ENCODE data around the gene GPR84.

The GPR84 gene

DNA sequence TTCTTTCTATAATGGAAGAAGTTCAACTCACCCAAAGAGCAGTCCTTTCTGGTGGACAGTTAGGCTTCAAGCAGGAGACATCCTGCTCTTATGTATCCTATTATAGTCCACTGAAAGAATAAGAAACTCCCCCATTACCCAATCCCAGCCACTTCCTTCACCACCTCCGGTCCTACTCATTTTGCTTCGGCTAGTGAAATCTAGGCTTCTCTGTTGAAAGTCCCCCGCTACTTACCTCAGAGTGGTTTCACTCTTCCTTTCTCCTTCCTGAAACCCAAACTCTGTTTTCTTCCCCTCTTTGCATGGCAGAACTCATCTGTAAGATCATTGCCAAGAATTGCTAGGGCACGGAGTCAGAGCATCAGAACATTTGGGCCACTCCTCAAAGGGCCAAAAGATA, at the start of gene GPR84:
Gene GPR84 (minus strand): TSS at position 74 of the 400 bp plus-strand sequence. CDS start 635 bp downstream, outside the sequence.
- DNase-seq (ENCODE audit: low read depth in 3 of 3, low spot score in 1 of 3) = no peak

GRCh38 chr12:54413284-54414190, 49.3 kb upstream of the GPR84 start:
- peak in 2 of 3 donors; percentile 54 to 75 for DNase-seq (ENCODE audit: low read depth in 3 of 3, low spot score in 1 of 3)

DNA sequence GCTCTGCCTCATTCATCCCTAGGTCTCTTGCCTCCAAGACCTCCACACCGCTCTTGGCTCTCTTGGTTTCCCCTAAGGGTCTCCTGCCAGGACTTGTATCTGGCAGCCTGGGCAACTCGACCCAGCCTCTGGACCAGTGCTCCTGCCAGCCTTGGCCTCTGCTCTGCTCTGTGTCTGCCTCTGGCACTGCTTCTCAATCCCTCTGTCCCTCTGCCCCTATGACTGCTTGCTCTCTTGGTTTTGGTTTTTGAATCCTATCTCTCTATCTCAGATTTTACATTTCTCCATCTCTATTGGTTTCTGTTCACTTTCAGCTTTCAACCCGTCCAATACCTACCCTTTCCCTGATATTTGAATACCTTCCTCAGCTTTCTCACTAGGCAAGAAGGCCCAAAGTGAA, 48.5 kb upstream of the GPR84 start:
- no peak for DNase-seq (ENCODE audit: low read depth in 3 of 3, low spot score in 1 of 3)

DNA sequence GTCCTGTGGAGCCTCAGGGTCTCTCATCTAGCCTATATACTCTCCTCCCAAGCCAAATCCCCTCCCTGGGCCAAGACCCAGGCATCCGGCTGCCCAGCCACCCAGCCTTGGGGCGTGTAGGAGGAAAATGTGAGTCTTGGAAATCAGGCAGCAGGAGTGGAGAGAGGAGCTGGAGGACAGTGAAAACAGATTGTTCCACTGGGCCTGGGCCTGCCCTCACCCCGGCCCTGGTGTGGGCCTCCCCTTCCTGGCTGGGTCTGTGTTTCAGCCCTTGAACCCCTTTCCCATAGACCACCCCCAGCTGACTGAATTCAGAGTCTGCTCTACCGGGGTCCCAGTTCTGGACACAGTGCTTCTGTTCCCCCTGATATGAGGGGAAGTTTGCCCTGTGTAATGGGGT, 48.1 kb upstream of the GPR84 start:
- no peak for DNase-seq (ENCODE audit: low read depth in 3 of 3, low spot score in 1 of 3)

DNA sequence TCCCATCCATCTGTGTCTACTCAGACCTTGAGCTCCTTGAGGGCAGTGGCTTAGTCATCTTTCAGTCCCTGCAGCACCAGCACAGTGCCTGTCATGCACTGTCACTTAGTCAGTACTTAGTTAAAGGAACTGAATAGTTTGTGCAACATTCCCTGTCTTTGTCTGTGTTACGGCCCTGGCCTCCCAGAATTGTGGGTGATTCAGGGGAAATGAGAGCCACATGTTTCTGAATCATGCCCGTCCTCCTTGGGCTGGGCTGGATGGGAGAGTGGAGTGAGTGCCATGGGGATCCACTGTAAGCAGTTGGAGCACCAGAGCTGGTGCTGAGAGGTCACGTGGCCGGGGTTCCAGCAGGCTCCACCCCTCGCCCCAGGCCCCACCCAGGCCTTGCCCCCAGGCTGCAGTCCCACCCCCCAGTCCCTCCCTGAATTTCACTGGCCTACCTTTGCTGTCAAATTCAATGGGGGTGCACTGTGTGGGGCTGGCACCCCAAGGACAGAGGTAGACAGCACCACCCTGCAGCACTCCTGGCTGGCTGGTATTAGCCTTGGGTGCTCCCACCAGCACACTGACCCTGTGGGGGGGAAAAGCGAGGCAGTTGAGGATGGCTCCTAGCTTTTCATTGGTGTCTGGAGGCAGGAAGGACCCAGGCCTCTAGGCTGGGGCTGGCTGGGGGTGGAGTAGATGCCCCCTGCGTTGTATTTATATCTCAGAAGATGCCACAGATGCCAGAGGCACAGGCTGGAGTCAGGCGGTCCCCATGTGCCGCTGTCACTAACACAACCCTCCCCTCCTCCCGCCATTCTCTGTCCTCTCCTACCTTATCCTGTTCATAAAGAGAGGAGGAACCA, 47.3 kb upstream of the GPR84 start:
- DNase-seq (ENCODE audit: low read depth in 3 of 3, low spot score in 1 of 3) = no peak

DNA sequence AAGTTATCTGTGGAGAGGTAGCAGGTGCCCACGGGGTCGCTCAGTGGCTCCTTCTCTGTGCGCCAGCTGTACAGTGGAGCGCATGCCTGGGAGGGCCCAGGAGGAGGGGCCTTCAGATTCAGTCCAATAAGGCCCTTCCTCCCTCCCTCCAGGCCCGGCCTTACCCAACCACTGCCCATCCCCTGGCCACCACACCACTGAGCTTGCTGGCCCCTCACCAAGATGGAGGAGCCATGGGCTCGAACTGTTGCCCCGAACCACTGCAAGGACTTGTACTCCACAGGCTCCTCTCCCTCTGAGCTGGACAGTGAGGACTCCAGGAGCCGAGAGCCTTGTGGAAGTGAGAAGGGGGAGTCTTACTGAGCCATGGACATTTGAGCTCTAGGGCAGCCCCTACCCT, 45.0 kb upstream of the GPR84 start:
- no peak for DNase-seq (ENCODE audit: low read depth in 3 of 3, low spot score in 1 of 3)

DNA sequence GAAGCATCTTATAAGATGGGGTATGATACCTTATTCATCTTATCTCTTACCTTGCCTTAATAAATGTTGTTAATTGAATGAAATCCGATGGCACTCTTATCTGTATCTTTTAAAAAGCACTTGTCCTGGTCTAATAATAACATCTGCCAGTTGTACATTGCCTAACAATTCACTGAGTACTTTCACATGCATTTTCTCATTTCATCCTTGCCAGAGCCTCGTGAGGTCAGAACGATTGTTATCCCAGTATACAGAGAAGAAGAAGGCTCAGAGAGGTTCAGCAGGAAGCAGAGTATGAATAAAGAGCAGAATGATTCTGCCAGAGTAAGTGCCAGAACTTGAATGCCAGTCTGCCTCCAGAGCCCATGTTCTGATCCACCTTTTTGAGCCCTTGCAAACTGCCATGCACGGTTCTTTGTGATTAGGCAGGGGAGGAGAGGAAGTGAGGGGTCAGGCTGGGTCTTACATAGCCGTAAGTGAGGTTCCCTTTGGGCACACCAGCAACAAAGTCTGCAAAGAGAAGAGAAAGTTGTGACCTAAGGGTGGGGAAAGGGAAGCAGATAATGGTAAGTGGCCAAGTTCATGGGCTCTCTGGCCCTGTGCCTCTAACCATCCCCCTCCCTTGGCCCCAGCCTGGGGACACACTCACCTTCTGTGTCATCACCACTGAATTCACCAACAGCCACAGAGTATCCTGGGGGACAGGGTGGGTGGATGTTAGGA, 43.1 kb upstream of the GPR84 start:
- no peak for DNase-seq (ENCODE audit: low read depth in 3 of 3, low spot score in 1 of 3)

DNA sequence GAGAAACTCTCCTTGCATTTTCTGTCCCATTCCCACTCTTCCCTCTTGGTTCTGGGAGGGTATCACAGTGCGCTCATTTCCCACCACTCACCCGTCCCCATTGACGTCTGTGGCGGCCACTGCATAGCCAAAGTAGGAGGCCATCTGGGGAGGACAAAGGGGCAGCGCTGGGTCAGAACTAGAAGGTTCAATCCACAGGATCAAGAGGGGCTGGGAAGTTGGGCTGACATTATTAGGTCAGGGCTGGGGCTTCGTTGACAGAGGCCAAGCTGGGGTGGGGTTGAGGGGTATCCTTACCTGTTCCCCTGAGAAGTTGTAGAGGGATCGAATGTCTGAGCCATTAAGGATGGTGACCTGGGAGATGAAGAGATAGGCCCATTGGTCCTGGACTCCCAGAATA, 41.3 kb upstream of the GPR84 start:
- DNase-seq (ENCODE audit: low read depth in 3 of 3, low spot score in 1 of 3) = no peak

GRCh38 chr12:54405106-54405505, 40.8 kb upstream of the GPR84 start:
- no peak for DNase-seq (ENCODE audit: low read depth in 3 of 3, low spot score in 1 of 3)

DNA sequence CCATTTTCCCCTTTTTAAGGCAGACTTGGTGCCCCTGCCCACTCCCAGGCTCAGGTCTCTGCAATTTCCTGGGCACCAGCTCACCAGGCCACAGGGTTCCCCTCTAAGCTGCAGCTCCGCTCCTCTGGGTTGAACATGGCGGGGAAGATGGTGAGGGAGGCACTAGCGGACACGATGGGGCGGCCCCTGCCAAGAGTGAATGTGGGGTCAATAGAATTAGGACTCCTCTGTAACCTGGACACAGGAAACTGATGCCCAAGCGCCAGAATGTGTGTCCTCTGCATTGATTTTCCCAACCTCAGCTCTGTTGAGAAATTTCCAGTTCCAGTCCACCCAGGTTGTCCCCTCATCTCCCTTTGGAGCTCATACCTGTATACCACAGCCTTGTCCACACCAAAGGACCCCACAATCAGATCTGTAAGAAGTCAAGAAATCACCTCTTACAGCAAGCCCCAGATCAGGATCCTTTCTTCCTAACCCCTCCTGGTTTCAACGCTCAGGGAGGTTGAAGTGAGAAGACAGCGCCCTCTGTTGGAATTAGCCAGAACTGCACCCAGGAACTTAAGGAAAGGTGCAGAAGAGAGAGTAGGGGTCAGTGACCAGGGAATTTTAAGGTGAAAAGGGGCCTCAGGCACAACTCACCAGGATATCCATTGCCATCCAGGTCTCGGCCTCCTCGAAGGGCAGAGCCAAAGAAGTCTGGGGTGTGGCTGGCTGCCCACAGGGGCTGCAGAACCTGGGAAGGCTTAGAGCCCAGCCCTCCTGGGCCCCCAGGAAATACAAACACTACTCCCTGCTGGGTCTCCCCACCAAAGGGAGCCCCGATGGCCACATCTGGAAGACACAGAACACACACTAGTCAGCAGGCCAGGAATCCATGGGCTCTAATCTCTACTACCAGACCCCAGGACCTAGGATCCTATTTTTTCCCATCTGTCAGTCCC, 40.0 kb upstream of the GPR84 start:
- DNase-seq (ENCODE audit: low read depth in 3 of 3, low spot score in 1 of 3) = peak in 2 of 3 donors; percentile 41 to 53

DNA sequence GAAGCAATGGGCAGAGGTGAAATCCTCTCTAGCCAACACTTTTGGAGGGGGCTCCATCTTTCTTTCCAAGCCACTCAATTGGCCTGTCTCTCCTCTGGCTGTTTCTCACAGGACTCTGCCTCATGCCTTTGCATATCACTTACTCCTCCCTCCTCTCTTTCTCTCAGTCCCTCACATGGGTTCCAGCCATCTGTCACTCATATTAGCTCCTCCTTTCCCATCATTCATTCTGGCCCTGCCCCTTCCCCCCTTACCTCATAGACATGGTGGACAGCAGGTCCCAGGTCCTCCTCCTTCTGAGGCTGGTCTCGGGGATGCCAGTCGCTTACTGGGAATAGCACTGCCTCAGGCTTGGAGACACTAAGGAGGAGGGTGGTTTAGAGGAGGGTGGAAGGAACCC, 36.8 kb upstream of the GPR84 start:
- no peak for DNase-seq (ENCODE audit: low read depth in 3 of 3, low spot score in 1 of 3)

DNA sequence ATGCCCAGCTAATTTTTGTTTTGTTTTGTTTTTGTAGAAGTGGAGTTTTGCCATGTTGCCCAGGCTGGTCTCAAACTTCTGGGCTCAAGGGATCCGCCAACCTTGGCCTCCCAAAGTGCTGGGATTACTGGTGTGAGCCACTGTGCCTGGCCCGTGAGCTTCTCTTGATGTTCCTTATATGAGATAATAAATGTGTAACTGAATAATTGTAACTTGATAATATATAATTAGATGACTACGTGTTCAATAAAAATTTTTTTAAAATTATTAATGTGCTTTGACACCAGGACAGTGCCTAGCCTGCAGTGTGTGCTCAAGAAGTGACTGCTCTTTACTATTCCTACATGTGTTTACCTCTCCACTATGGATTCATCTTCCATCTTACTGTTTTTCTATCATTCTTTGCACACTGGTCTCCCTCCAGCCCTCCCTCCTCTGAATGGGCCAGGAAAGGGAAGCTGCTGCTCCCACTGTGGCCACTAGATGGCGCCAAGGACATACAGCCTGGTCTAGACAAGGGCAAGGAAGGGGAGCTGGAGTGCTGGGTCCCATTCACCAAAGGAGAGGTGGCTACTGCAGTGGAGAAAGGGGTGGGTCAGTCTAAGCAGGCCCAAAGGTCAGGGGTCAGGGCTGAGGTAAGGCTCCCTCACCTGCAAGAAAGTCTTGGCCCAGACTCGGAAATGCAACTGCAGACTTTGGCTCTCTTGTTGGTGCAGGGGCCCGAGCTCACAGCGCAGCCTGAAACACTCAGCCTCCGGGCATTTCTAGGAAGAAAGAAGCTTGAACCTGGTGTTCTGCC, 34.9 kb upstream of the GPR84 start:
- peak; percentile 68 to 81 (median 78) for DNase-seq (ENCODE audit: low read depth in 3 of 3, low spot score in 1 of 3)

DNA sequence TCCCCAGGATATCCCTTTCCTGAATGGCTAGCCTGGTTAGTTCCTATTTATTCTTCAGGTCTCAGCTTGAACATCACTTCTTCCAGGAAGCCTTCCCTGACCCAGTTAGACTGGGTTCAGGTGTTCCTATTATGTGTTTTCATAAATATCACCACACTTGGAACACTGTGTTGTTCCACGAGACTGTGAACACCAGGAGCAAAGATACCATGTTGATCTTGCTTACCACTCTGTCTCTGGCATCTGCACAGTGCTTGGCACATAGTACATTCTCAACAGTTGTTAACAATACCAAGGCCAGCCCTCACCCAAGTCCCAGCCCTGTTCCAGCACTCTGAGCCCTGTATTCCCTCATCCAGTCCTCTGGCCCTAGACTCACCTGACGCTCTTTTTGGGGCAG, 33.9 kb upstream of the GPR84 start:
- no peak for DNase-seq (ENCODE audit: low read depth in 3 of 3, low spot score in 1 of 3)

DNA sequence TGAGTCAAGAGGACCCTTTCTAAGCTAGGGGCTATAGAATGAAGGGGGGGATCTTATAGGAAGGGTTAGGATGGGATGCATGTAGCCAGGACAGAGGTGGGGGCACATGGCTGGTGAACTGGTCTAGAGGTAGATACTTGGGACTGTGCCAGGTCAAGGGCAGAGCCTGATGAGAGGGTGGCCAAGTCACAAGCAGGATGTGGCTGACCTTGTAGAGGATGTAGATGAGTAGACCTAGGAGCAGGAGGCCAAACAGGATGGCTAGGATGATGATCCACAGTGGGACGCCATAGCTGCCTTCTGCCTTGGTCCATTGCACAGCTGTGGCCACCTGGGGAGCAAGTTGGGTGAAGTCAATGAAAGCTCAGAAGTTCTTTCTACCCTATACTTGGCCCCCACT, 32.9 kb upstream of the GPR84 start:
- no peak for DNase-seq (ENCODE audit: low read depth in 3 of 3, low spot score in 1 of 3)

DNA sequence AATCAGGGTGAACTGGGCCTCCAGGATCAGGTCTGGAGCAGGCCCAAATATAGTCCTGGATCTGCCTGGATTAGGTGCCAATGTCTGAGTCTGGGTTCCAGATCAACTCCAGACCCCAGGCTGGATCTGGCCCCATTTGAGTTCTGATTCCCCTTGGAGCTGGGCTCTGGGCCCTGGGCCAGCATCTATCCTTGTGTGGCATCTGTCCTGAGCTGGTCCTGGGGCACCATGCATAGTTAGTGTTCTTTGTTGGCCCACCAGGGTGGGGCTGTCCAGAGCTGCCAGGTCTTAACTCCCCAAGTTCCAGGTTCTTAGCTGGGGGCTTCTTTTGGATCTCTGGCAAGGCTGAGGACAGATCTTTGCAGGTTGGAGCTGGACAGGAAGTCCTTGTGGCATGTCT, 31.3 kb upstream of the GPR84 start:
- DNase-seq (ENCODE audit: low read depth in 3 of 3, low spot score in 1 of 3) = no peak

GRCh38 chr12:54394986-54395385, 30.7 kb upstream of the GPR84 start:
- DNase-seq (ENCODE audit: low read depth in 3 of 3, low spot score in 1 of 3) = no peak

GRCh38 chr12:54394281-54394719, 30.0 kb upstream of the GPR84 start:
- DNase-seq (ENCODE audit: low read depth in 3 of 3, low spot score in 1 of 3) = no peak

DNA sequence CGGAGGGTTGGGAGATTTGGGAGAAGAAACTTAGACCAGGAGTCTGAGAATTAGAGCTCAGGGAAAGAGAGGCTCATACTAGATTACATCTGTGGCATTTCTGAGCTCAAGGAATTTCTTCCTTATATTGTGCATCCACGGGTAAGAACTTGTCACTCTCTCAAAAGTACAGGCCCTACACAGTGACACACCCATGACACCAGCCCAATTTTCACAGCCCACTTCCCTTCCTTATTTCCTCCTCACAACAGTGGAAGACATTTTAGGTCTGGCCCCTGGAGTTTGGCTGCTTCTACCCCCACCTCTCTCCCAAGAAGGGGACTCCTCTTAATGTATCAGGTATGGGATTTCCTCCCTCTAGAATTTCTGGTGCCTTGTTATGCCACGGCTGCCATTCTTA, 29.5 kb upstream of the GPR84 start:
- no peak for DNase-seq (ENCODE audit: low read depth in 3 of 3, low spot score in 1 of 3)

GRCh38 chr12:54393207-54393609, 28.9 kb upstream of the GPR84 start:
- no peak for DNase-seq (ENCODE audit: low read depth in 3 of 3, low spot score in 1 of 3)
